Spinal cord (tissue), 4 donors: ENCODE measurements around the gene KISS1R. TPM values are rescaled to one million over a fixed set of nuclear protein-coding genes. Genes with fewer than 3 reads are reported as not detected.

Experiments
- polyA plus RNA-seq, 2 donors: library from polyadenylated mRNA; unstranded; fragments of 120-200 nt; gene quantifications; one replicate each; pipeline ENCODE4 v1.2.1, GENCODE V29; 2013; ENCODE audit not compliant: insufficient read length in 2 of 2
- small RNA-seq: library from RNA; depleted of rRNA; stranded (forward); fragments of <200 nt; gene quantifications from one replicate; pipeline ENCODE3, GENCODE V24; 2014; ENCODE audit warnings: low replicate concordance
- total RNA-seq, 2 donors: library from RNA; depleted of rRNA in 1 of 2; stranded (reverse); fragments of 120-200 nt in 1 of 2; fragments of >200 nt in 1 of 2; gene quantifications; one replicate each; pipeline versions ENCODE4 v1.2.3 to v1.2.4, GENCODE V29; 2013 to 2014

The KISS1R gene
- total and polyA plus RNA-seq, 4 donors = 0.50 to 2.7 (median 2.2) TPM

Small RNA genes within 50 kb of the gene (small RNA-seq; reads per million reads assigned to genes)
- gene RNU6-9 = 0.24 reads per million, percentile 16 among the genes with 10 or more reads in this experiment

Other genes with a start within 250 kb of the KISS1R start
- gene FSTL3, start 240.9 kb upstream of the KISS1R start, total RNA-seq = 10 to 100 TPM; 11.5 to 32.1 TPM
- gene FSTL3, start 240.9 kb upstream of the KISS1R start, polyA plus RNA-seq = 10 to 100 TPM; 11.3 to 18.5 TPM
- 1 to 10 TPM in 1 of 2 donors, under 1 TPM in 1; 0.33 to 1.1 TPM for gene PRSS57, start 221.9 kb upstream of the KISS1R start, total RNA-seq
- under 1 TPM in 1 of 2 donors, not detected in 1; 0.15 TPM for gene PRSS57, start 221.9 kb upstream of the KISS1R start, polyA plus RNA-seq
- 10 to 100 TPM; 48.8 to 72.4 TPM for gene PALM, start 208.4 kb upstream of the KISS1R start, total RNA-seq
- gene PALM, start 208.4 kb upstream of the KISS1R start, polyA plus RNA-seq = 100 to 1,000 TPM; 237 to 260 TPM
- gene MISP, start 166.2 kb upstream of the KISS1R start, total RNA-seq = under 1 TPM; 0.40 to 0.66 TPM
- under 1 TPM; 0.41 to 0.42 TPM for gene MISP, start 166.2 kb upstream of the KISS1R start, polyA plus RNA-seq
- gene PTBP1, start 119.9 kb upstream of the KISS1R start, total RNA-seq = 10 to 100 TPM; 51.3 to 91.9 TPM
- gene PTBP1, start 119.9 kb upstream of the KISS1R start, polyA plus RNA-seq = 100 to 1,000 TPM; 137 to 152 TPM
- gene PLPPR3, start 95.4 kb upstream of the KISS1R start, total RNA-seq = 10 to 100 TPM; 26.1 to 29.3 TPM
- gene PLPPR3, start 95.4 kb upstream of the KISS1R start, polyA plus RNA-seq = 100 to 1,000 TPM; 201 to 245 TPM
- 10 to 100 TPM in 1 of 2 donors, 1 to 10 TPM in 1; 2.0 to 14.2 TPM for gene AZU1, start 89.5 kb upstream of the KISS1R start, total RNA-seq
- gene AZU1, start 89.5 kb upstream of the KISS1R start, polyA plus RNA-seq = 1 to 10 TPM; 3.0 to 3.6 TPM
- 10 to 100 TPM in 1 of 2 donors, 1 to 10 TPM in 1; 3.8 to 37.1 TPM for gene PRTN3, start 76.3 kb upstream of the KISS1R start, total RNA-seq
- under 1 TPM; 0.41 to 0.72 TPM for gene PRTN3, start 76.3 kb upstream of the KISS1R start, polyA plus RNA-seq
- gene ELANE, start 65.0 kb upstream of the KISS1R start, total RNA-seq = 10 to 100 TPM in 1 of 2 donors, under 1 TPM in 1; 0.99 to 23.5 TPM
- gene ELANE, start 65.0 kb upstream of the KISS1R start, polyA plus RNA-seq = under 1 TPM in 1 of 2 donors, not detected in 1; 0.18 TPM
- 1 to 10 TPM; 4.2 to 6.5 TPM for gene CFD, start 57.7 kb upstream of the KISS1R start, total RNA-seq
- gene CFD, start 57.7 kb upstream of the KISS1R start, polyA plus RNA-seq = 1 to 10 TPM; 2.8 to 5.1 TPM
- 10 to 100 TPM; 20.3 to 20.4 TPM for gene MED16, start 24.1 kb upstream of the KISS1R start, total RNA-seq
- 10 to 100 TPM; 56.5 to 66.1 TPM for gene MED16, start 24.1 kb upstream of the KISS1R start, polyA plus RNA-seq
- gene RNU6-9, start 23.8 kb upstream of the KISS1R start, total RNA-seq = not detected
- not detected for gene RNU6-9, start 23.8 kb upstream of the KISS1R start, polyA plus RNA-seq
- 10 to 100 TPM; 20.9 to 23.6 TPM for gene R3HDM4, start 4.1 kb upstream of the KISS1R start, total RNA-seq
- 10 to 100 TPM; 71.6 to 72.2 TPM for gene R3HDM4, start 4.1 kb upstream of the KISS1R start, polyA plus RNA-seq
- gene ARID3A, start 8.7 kb downstream of the KISS1R start, total RNA-seq = 10 to 100 TPM in 1 of 2 donors, 1 to 10 TPM in 1; 4.8 to 14.8 TPM
- gene ARID3A, start 8.7 kb downstream of the KISS1R start, polyA plus RNA-seq = 10 to 100 TPM in 1 of 2 donors, 1 to 10 TPM in 1; 7.2 to 10.5 TPM
- gene WDR18, start 67.0 kb downstream of the KISS1R start, total RNA-seq = 10 to 100 TPM; 37.4 to 41.7 TPM
- gene WDR18, start 67.0 kb downstream of the KISS1R start, polyA plus RNA-seq = 10 to 100 TPM; 58.3 to 64.0 TPM
- under 1 TPM; 0.22 to 0.30 TPM for gene GRIN3B, start 83.1 kb downstream of the KISS1R start, total RNA-seq
- 1 to 10 TPM; 1.3 to 1.5 TPM for gene GRIN3B, start 83.1 kb downstream of the KISS1R start, polyA plus RNA-seq
- 10 to 100 TPM; 32.7 to 97.4 TPM for gene TMEM259, start 103.8 kb downstream of the KISS1R start, total RNA-seq
- gene TMEM259, start 103.8 kb downstream of the KISS1R start, polyA plus RNA-seq = 100 to 1,000 TPM; 163 to 191 TPM
- not detected for gene RNU6-2, start 104.2 kb downstream of the KISS1R start, total RNA-seq
- not detected for gene RNU6-2, start 104.2 kb downstream of the KISS1R start, polyA plus RNA-seq
- 10 to 100 TPM; 26.3 to 43.4 TPM for gene CNN2, start 109.3 kb downstream of the KISS1R start, total RNA-seq
- 10 to 100 TPM; 35.7 to 40.3 TPM for gene CNN2, start 109.3 kb downstream of the KISS1R start, polyA plus RNA-seq
- 10 to 100 TPM in 1 of 2 donors, 1 to 10 TPM in 1; 9.4 to 14.5 TPM for gene ABCA7, start 122.8 kb downstream of the KISS1R start, total RNA-seq
- 10 to 100 TPM; 16.8 to 23.7 TPM for gene ABCA7, start 122.8 kb downstream of the KISS1R start, polyA plus RNA-seq
- gene ARHGAP45, start 149.8 kb downstream of the KISS1R start, total RNA-seq = 1 to 10 TPM; 5.1 to 7.3 TPM
- 10 to 100 TPM; 16.9 to 17.4 TPM for gene ARHGAP45, start 149.8 kb downstream of the KISS1R start, polyA plus RNA-seq
- gene POLR2E, start 178.0 kb downstream of the KISS1R start, total RNA-seq = 10 to 100 TPM; 53.1 to 93.3 TPM
- gene POLR2E, start 178.0 kb downstream of the KISS1R start, polyA plus RNA-seq = 100 to 1,000 TPM; 219 to 221 TPM
- gene GPX4, start 186.7 kb downstream of the KISS1R start, total RNA-seq = 100 to 1,000 TPM; 123 to 287 TPM
- 100 to 1,000 TPM; 442 to 452 TPM for gene GPX4, start 186.7 kb downstream of the KISS1R start, polyA plus RNA-seq